Fibroblast of gingiva (primary cell): ENCODE results near the gene GMDS.

Experiments
- DNase-seq: peaks from one replicate; pipeline ENCODE4 v3.0.0-alpha.2; 2011; ENCODE audit warnings: low read depth

GMDS gene

GRCh38 chr6:1613688-1614447 is 631.5 kb downstream of the GMDS start:
- peak; percentile 26 for DNase-seq

GRCh38 chr6:1613346-1613687 is 632.1 kb downstream of the GMDS start:
- no peak for DNase-seq

GRCh38 chr6:1612974-1613306 is 632.5 kb downstream of the GMDS start:
- peak; percentile 43 for DNase-seq

- DNase-seq, result no peak
Measured at GRCh38 chr6:1612299-1612973, 633.0 kb downstream of the GMDS start.

GRCh38 chr6:1611572-1612298 is 633.7 kb downstream of the GMDS start:
- DNase-seq, result no peak

- peak; percentile 45 for DNase-seq
Measured at GRCh38 chr6:1611322-1611571, 634.2 kb downstream of the GMDS start.

GRCh38 chr6:1610497-1611321 is 634.7 kb downstream of the GMDS start:
- DNase-seq, result peak; percentile 33

GRCh38 chr6:1609648-1610496 is 635.5 kb downstream of the GMDS start, which contains the start of gene FOXC1:
Gene FOXC1 (plus strand): TSS chr6:1609915. CDS start chr6:1610446, 531 bp downstream.
- DNase-seq, result peak; percentile 92

GRCh38 chr6:1609041-1609647 is 636.3 kb downstream of the GMDS start:
- DNase-seq, result no peak

- DNase-seq, result no peak
Measured at GRCh38 chr6:1608222-1609040, 637.0 kb downstream of the GMDS start.

GRCh38 chr6:1607516-1608221 is 637.7 kb downstream of the GMDS start:
- no peak for DNase-seq

- DNase-seq, result no peak
Measured at GRCh38 chr6:1606780-1607515, 638.5 kb downstream of the GMDS start.

- DNase-seq, result no peak
Measured at GRCh38 chr6:1605893-1606779, 639.3 kb downstream of the GMDS start.

GRCh38 chr6:1605004-1605892 is 640.2 kb downstream of the GMDS start:
- no peak for DNase-seq

- DNase-seq, result no peak
Measured at GRCh38 chr6:1604158-1605003, 641.0 kb downstream of the GMDS start.

- DNase-seq, result no peak
Measured at GRCh38 chr6:1603708-1604107, 641.7 kb downstream of the GMDS start.
